WI38 (cell line): ENCODE data around the gene TMEM150C.

Experiments
- H3K4me3 ChIP-seq: 2 replicates; pipeline ENCODE4 v1.5.1; 2011; ENCODE audit warnings: low read depth, mild to moderate bottlenecking, control low read depth, low read length
- TF ChIP-seq, protein P1 (sequence below): IDR thresholded peaks from 2 replicates; pipeline ENCODE4 v1.5.1; 2012; ENCODE audit warnings: low read depth, mild to moderate bottlenecking, control low read depth, low read length

TMEM150C gene

DNA sequence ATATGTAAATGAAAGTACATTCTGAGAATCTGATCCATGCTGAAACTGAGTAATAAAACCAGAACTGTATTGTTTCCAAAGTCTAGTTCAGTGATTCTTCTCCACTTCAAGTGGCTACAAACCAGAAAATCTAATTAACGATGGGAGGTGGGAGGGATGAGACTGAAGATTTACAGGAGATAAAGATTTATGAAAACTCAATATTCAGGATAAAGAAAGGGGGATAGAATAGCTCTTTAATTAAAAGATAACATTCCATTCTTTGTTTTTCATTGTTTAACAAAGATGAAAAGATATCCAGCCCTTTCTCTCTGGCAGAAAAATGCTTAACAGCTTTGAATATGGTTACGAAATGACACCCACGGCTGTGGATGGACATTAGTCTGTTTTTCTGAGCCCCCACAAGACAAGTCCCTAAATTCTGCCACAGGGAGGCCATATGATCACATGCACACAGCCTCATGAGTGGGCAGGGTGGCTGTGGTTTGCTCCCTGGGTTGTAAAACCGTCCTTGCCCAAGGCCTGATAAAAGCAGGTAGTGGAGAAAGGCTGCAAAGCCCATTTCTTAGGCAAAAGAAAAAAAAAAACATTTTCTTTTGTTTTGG, 36.4 kb downstream of the TMEM150C start:
- TF ChIP-seq, protein P1, sequence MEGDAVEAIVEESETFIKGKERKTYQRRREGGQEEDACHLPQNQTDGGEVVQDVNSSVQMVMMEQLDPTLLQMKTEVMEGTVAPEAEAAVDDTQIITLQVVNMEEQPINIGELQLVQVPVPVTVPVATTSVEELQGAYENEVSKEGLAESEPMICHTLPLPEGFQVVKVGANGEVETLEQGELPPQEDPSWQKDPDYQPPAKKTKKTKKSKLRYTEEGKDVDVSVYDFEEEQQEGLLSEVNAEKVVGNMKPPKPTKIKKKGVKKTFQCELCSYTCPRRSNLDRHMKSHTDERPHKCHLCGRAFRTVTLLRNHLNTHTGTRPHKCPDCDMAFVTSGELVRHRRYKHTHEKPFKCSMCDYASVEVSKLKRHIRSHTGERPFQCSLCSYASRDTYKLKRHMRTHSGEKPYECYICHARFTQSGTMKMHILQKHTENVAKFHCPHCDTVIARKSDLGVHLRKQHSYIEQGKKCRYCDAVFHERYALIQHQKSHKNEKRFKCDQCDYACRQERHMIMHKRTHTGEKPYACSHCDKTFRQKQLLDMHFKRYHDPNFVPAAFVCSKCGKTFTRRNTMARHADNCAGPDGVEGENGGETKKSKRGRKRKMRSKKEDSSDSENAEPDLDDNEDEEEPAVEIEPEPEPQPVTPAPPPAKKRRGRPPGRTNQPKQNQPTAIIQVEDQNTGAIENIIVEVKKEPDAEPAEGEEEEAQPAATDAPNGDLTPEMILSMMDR = no peak
- H3K4me3 ChIP-seq = no peak overlapping the region

DNA sequence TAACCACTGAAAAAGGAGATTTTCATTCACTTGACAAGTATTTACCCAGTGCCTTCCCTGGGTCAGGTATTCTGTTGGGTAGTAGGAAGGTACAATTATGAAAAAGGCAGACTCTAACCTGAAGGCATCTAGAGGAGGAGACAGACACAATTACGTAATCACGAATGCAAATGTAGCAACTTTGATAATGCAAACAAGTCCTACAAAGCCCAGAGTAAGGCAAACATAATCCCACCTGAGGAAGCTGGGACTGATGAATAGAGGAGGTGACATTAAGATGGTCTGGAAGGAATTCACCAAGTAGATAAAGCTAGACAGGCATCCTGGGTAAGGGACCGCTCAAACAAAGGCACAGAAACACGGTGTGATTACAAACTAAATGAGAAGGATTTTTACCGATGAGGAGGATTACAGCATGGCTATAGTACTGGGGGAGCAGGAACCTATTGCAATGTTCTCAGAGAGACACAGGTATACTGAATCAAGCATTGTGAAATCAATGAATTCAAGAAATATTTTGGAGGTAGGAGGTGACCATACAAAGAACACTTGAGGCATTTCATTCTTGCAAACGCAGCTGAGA, 37.1 kb downstream of the TMEM150C start:
- H3K4me3 ChIP-seq = no peak overlapping the region
- TF ChIP-seq, protein P1 = no peak

DNA sequence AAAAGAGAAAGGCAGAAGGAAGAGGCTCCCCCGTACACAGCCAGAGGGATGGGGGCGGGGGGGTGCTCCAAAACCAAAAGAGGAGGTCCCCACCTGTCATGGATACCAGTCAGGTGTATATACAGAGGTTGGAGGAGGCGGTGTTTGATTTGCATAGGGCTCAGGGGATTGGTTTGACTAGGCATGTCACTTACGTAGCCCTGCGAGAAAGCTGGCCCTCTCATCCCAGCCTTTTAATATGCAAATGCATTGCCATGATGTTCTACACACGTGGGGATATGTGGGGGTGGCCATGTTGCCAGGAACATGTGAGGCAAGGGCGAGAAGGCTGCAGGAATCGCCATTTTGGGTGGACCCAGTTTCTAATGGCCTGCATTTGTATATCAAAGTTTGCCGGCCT, 38.6 kb downstream of the TMEM150C start:
- TF ChIP-seq, protein P1 = no peak
- H3K4me3 ChIP-seq = no peak overlapping the region

DNA sequence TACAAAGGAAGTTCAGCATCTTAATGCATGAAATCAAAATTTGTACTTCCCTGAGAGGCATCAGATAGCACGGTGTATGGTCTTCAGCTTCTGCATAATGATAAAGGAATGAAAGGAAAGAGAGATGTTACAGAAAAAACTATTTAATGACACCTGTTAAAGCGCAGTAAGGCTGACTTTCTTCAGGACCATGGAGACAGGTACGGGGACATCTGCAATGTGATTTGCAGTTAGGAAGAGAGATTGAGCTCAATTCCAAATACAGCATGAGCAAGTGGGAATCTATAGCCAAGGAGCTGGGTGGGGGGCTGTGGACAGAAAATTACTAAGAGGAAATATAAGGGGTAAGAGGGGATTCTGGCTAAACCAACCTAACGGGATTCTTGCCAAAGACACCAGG, 39.3 kb downstream of the TMEM150C start:
- TF ChIP-seq, protein P1 = no peak
- H3K4me3 ChIP-seq = no peak overlapping the region

DNA sequence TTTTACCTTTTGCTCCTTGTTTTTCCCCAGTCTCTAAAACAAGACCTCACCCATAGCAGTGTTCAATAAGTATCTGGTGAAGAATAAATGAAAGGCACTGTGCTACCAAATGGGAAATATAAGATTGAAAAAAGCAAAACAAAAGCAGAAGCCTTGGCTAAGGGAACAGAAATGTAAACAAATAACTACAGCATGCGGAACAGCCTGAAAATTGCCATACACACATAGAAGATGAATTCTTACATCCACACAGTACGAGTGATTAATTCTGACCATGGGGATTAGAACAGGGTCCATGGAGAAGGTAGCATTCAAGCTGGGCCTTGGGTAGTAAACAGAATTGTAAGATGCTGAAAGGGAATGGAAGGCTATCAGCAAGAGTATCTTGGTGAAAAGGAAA, 40.5 kb downstream of the TMEM150C start:
- TF ChIP-seq, protein P1 = no peak

DNA sequence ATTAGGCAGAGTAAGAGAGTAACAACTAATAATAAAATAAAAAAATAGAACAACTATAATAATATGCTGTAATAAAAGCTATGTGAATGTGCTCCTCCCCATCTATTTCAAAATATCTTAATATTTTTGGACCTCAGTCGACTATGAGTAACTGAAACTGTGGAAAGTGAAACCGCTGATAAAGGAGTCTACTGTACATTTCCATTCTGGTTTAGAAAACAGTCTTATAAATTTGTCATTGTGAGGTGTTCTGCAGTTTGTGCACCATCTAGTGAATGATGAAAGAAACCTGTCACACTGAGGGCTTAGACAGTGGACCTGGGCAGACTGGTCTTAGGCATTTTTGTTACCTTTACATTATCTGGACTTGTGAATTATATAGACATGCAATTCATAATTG, 42.0 kb downstream of the TMEM150C start:
- TF ChIP-seq, protein P1 = no peak
- H3K4me3 ChIP-seq = no peak overlapping the region

More for the DNA sequence above, 40.5 kb downstream of the TMEM150C start:
- H3K4me3 ChIP-seq = no peak overlapping the region

DNA sequence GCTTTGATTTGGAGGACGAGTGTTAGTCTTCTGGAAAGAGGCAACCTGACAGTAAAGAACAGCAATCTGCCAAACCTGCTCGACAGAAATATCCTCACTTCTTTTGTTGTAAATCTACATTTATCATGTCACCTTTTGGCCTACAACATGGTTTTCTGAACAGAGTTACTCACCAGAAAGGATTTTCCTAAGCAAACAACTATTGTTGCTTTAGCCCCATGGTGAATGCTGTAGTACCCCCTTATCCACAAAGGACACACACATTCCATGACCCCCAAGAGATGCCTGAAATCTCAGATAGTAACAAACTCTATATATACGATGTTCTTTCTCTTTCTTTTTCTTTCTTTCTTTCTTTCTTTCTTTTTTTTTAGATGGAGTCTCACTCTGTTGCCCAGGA, 42.7 kb downstream of the TMEM150C start:
- no peak overlapping the region for H3K4me3 ChIP-seq
- TF ChIP-seq, protein P1 = no peak
